Endothelial cell of umbilical vein (primary cell): Measurements from ENCODE around the gene SLC1A3. TPM values are rescaled to one million over a fixed set of nuclear protein-coding genes. Genes with fewer than 3 reads are reported as not detected.
A peak's percentile ranks its signal among the peaks of the same experiment; 100 is the strongest.

Experiments
- BruUV-seq: library from RNA; stranded (reverse); fragments of 400-500 nt; replicated peaks from 2 replicates; lab custom pipeline; 2021; lab: Mats Ljungman, UMichigan
- CTCF ChIA-PET: fragments of 300-600, 350-600 bp; sonication (Branson Sonifier 250); formaldehyde crosslinking; loops from one replicate; lab custom pipeline; 2021; ENCODE audit warnings: antibody characterized with exemption, inconsistent platforms; lab: Charles Lee
- POLR2A ChIA-PET: fragments of 300-600, 350-600 bp; sonication (Branson Sonifier 250); formaldehyde crosslinking; loops from one replicate; lab custom pipeline; 2021; ENCODE audit warnings: antibody characterized with exemption, inconsistent platforms; lab: Charles Lee
- DNase-seq: peaks from one replicate; pipeline ENCODE4 v3.0.0-alpha.2; 2011; ENCODE audit warnings: low read depth, low spot score
- FAIRE-seq: peaks from 2 replicates; lab custom pipeline; 2011; peaks lifted over from hg19 to GRCh38; lab: Jason Lieb, UNC
- H2AFZ ChIP-seq: 2 replicates; pipeline ENCODE4 v1.6.0; 2012; ENCODE audit warnings: low read depth, low read length, control low read depth, inconsistent platforms
- H3K27ac ChIP-seq: 2 replicates; pipeline ENCODE4 v1.5.1; 2011; ENCODE audit warnings: low read depth, mild to moderate bottlenecking, control low read depth, low read length, moderate library complexity; ENCODE audit not compliant: insufficient read depth
- H3K27me3 ChIP-seq, 2 experiments: 2 replicates each; pipeline versions ENCODE4 v1.6.0 to v1.6.1; 2011; ENCODE audit warnings: low read length in 2 of 2, mixed read lengths in 1 of 2; ENCODE audit not compliant: control insufficient read depth in 2 of 2, insufficient read depth in 2 of 2
- H3K36me3 ChIP-seq, 2 experiments: 2 replicates in 1 of 2; 3 replicates in 1 of 2; pipeline ENCODE4 v1.5.1; 2011; ENCODE audit warnings: low read length in 2 of 2, mild to moderate bottlenecking in 1 of 2, moderate library complexity in 1 of 2; ENCODE audit not compliant: control insufficient read depth in 2 of 2, insufficient read depth in 2 of 2; ENCODE audit errors: extremely low read depth in 1 of 2
- H3K4me1 ChIP-seq: 3 replicates; pipeline ENCODE4 v1.5.1; 2011; ENCODE audit warnings: mild to moderate bottlenecking, low read length; ENCODE audit not compliant: control insufficient read depth, insufficient read depth; ENCODE audit errors: extremely low read depth
- H3K4me2 ChIP-seq: 2 replicates; pipeline ENCODE4 v1.6.1; 2011; ENCODE audit warnings: low read length, control low read depth, mixed read lengths; ENCODE audit not compliant: insufficient read depth
- H3K4me3 ChIP-seq, 3 experiments: fragments of 200-600 bp in 1 of 3; sonication (generic), shearing (Covaris generic) in 1 of 3; replicated peaks in 1 of 3; 2 replicates each; pipeline ENCODE4 v1.5.1; 2011 to 2016; ENCODE audit warnings: control low read depth in 3 of 3, low read length in 3 of 3, mild to moderate bottlenecking in 2 of 3, inconsistent platforms in 1 of 3, low read depth in 1 of 3, moderate library complexity in 1 of 3; ENCODE audit not compliant: insufficient read depth in 1 of 3
- H3K79me2 ChIP-seq: 2 replicates; pipeline ENCODE4 v1.6.0; 2012; ENCODE audit warnings: low read length, inconsistent platforms; ENCODE audit not compliant: control insufficient read depth, insufficient read depth
- H3K9ac ChIP-seq: replicated peaks from 2 replicates; pipeline ENCODE3; 2011; ENCODE audit warnings: low read length, control low read depth; ENCODE audit not compliant: insufficient read depth; ENCODE audit errors: extremely low read depth
- H3K9me1 ChIP-seq: replicated peaks from 3 replicates; pipeline ENCODE4 v1.6.0; 2011; ENCODE audit warnings: mild to moderate bottlenecking, low read length; ENCODE audit not compliant: control insufficient read depth, insufficient read depth; ENCODE audit errors: extremely low read depth
- H3K9me3 ChIP-seq: replicated peaks from 2 replicates; pipeline ENCODE4 v1.5.1; 2012; ENCODE audit warnings: low read length, inconsistent platforms; ENCODE audit not compliant: control insufficient read depth, insufficient read depth
- H4K20me1 ChIP-seq: replicated peaks from 2 replicates; pipeline ENCODE3; 2011; ENCODE audit warnings: mild to moderate bottlenecking, low read length; ENCODE audit not compliant: control insufficient read depth, insufficient read depth; ENCODE audit errors: extremely low read depth
- EZH2 ChIP-seq: IDR thresholded peaks from 2 replicates; pipeline ENCODE4 v1.6.1; 2012; ENCODE audit warnings: borderline replicate concordance, low read depth, mild to moderate bottlenecking, moderate library complexity, low read length, inconsistent platforms; ENCODE audit not compliant: severe bottlenecking
- FOS ChIP-seq: IDR thresholded peaks from 2 replicates; pipeline ENCODE4 v1.6.1; 2011; ENCODE audit warnings: mild to moderate bottlenecking, low read length, moderate library complexity, borderline replicate concordance; ENCODE audit not compliant: insufficient read depth
- GATA2 ChIP-seq: IDR thresholded peaks from 2 replicates; pipeline ENCODE4 v1.7.0; 2011; ENCODE audit warnings: low read depth, mild to moderate bottlenecking, moderate library complexity, mixed read lengths, low read length; ENCODE audit not compliant: insufficient read length, insufficient read depth
- JUN ChIP-seq: IDR thresholded peaks from 2 replicates; pipeline ENCODE4 v1.6.1; 2011; ENCODE audit warnings: borderline replicate concordance, low read depth; ENCODE audit not compliant: insufficient read length, insufficient read depth
- MYC ChIP-seq: IDR thresholded peaks from one replicate; pipeline ENCODE4 v1.6.1; 2011; ENCODE audit warnings: mild to moderate bottlenecking, low read depth, low read length
- POLR2A ChIP-seq: IDR thresholded peaks from 2 replicates; pipeline ENCODE4 v1.6.1; 2012; ENCODE audit warnings: low read depth, mild to moderate bottlenecking, control low read depth, low read length
- POLR2AphosphoS5 ChIP-seq: IDR thresholded peaks from 2 replicates; pipeline ENCODE4 v1.6.1; 2012; ENCODE audit warnings: low read depth, mild to moderate bottlenecking, control low read depth, low read length, moderate library complexity; ENCODE audit not compliant: insufficient read depth
- dilution Hi-C: fragments of 300-500 bp; cut with MboI; formaldehyde crosslinking; loops from one replicate; pipeline ENCODE4 v1.15.0; 2019; ENCODE audit warnings: low sequenced_read_pairs; ENCODE audit not compliant: extremely low pct_ligation_motif_present
- intact Hi-C: fragments of 100-400 bp; cut with micrococcal nuclease; formaldehyde crosslinking; loops from one replicate; pipeline ENCODE4 v1.10.0; 2022
- polyA plus RNA-seq, 4 experiments: library from polyadenylated mRNA; depleted of rRNA in 3 of 4; stranded (reverse) in 3 of 4; unstranded in 1 of 4; fragments of >200 nt; gene quantifications; 2 replicates each; pipeline versions ENCODE4 v1.2.1 to v1.2.3, GENCODE V29; 2011 to 2012; ENCODE audit warnings: missing spikeins in 1 of 4
- total RNA-seq: library from RNA; stranded (reverse); gene quantifications from 2 replicates; pipeline ENCODE4 v1.2.3, GENCODE V29; 2021
- TF ChIP-seq, protein P1 (sequence below): IDR thresholded peaks from 2 replicates; pipeline ENCODE4 v1.6.1; 2011; ENCODE audit not compliant: insufficient read depth, insufficient read length
- TF ChIP-seq, protein P2 (sequence below), 2 donors: IDR thresholded peaks; 1 replicate in 1 of 2; 2 replicates in 1 of 2; pipeline ENCODE4 v1.5.1; 2011; ENCODE audit warnings: low read length in 2 of 2, mild to moderate bottlenecking in 2 of 2, moderate library complexity in 2 of 2, control low read depth in 1 of 2, inconsistent platforms in 1 of 2, low read depth in 1 of 2; ENCODE audit not compliant: insufficient read depth in 1 of 2; ENCODE audit errors: extremely low read depth in 1 of 2

Gene SLC1A3
- total and polyA plus RNA-seq, 2 donors (not counting 3 experiments of a cell fraction or from before 2014, with no cell fraction given): 0.36 TPM; not detected in 1

DNA sequence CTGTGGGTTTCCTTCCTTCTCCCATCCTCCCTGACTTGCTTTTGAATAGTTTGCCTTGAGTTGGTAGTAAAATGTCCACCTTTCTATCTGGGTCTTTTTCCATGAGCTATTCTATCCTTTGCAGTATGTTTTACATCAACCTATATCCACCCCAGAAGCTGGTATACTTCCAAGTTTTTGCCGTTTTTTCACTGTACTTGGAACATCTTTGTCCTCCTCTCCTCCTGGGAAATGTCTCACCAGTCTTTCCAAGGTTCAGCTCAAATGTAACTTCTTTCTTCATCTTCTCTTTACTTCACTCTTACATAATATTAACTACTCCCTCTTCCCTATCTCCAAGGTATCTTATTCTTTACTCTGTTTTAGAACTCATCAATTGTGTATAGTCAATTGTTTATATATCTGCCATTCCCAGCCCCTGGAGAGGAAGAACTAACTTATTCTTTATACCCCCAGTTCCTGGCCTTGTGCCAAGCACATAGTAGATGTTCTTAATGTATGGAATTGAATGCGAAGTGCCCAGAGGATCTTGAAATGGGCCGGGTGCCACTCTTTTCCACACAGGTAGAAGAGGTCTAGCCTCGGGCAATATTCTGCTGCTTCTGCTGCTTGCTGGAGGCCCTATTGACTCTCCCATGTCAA is 34.9 kb upstream of the SLC1A3 start:
- Histone ChIP-seq H3K79me2 (no peaks in the 10 kb centered on the region), H2AFZ (no peak overlapping the region), H3K9me3 (no peaks in the 10 kb centered on the region), H3K4me2 (no peak overlapping the region), H3K27me3 (no peaks in the 10 kb centered on the region), H3K4me3 (no peak overlapping the region), H3K36me3 (no peaks in the 10 kb centered on the region), H4K20me1 (no peaks in the 10 kb centered on the region), H3K4me1 (peaks cover 29% of the 10 kb centered on the region), H3K9me1 (no peaks in the 10 kb centered on the region), H3K27ac (no peak overlapping the region), H3K9ac (no peak overlapping the region)
- POLR2A ChIA-PET: no interaction called here
- TF ChIP-seq EZH2 (no peak), GATA2 (no peak)
- BruUV-seq: no TSS peak
- CTCF ChIA-PET: no interaction called here
- intact Hi-C loops: loop anchor here (10.0 kb wide), 1 partner anchor 327 kb away; the partner anchor contains the start of gene NADK2
- dilution Hi-C loops: no loop called here
- DNase-seq (no peak), FAIRE-seq (no peak)

DNA sequence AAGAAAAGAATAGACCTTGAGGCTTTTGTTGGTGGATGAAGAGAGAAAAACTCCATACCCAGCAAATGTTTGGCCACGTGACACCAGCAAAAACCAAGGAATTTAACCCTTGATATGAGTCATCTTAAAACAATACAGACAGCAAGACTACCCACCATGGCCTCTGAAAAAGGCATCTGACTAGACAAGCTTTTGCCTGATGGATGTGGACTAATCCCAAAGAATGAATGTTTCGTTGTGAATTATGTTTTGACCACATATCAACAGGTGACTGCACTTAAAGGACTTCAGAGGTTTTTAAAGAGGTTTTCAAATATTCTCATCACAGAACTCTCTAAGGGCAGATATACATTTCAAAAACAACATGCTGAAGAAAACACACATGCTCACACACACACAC is 33.0 kb upstream of the SLC1A3 start:
- peak; percentile 51 for DNase-seq
- Histone ChIP-seq H3K4me1 (peaks cover 29% of the 10 kb centered on the region), H3K27me3 (no peaks in the 10 kb centered on the region), H2AFZ (peak overlapping the region; percentile 77), H3K9ac (no peak overlapping the region), H3K36me3 (no peaks in the 10 kb centered on the region), H4K20me1 (no peaks in the 10 kb centered on the region), H3K4me3 (no peak overlapping the region), H3K79me2 (no peaks in the 10 kb centered on the region), H3K27ac (peak overlapping the region; percentile 24), H3K9me1 (no peaks in the 10 kb centered on the region), H3K4me2 (peak overlapping the region; percentile 41), H3K9me3 (no peaks in the 10 kb centered on the region)
- ChIA-PET POLR2A (no interaction called here), CTCF (interaction anchor here (0.6 kb wide), 1 partner anchor 308 kb away, joined by 3 read pairs; no protein-coding TSS in a partner anchor)
- intact Hi-C loops: loop anchor here (10.0 kb wide), 1 partner anchor 329 kb away; the partner anchor contains the start of gene NADK2
- no TSS peak for BruUV-seq
- FAIRE-seq: no peak
- TF ChIP-seq JUN (peak; percentile 74), EZH2 (no peak), FOS (peak; percentile 78), GATA2 (no peak), POLR2AphosphoS5 (no peak), POLR2A (no peak), MYC (no peak)
- TF ChIP-seq, protein P1, sequence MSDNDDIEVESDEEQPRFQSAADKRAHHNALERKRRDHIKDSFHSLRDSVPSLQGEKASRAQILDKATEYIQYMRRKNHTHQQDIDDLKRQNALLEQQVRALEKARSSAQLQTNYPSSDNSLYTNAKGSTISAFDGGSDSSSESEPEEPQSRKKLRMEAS: peak; percentile 40
- TF ChIP-seq, protein P2, sequence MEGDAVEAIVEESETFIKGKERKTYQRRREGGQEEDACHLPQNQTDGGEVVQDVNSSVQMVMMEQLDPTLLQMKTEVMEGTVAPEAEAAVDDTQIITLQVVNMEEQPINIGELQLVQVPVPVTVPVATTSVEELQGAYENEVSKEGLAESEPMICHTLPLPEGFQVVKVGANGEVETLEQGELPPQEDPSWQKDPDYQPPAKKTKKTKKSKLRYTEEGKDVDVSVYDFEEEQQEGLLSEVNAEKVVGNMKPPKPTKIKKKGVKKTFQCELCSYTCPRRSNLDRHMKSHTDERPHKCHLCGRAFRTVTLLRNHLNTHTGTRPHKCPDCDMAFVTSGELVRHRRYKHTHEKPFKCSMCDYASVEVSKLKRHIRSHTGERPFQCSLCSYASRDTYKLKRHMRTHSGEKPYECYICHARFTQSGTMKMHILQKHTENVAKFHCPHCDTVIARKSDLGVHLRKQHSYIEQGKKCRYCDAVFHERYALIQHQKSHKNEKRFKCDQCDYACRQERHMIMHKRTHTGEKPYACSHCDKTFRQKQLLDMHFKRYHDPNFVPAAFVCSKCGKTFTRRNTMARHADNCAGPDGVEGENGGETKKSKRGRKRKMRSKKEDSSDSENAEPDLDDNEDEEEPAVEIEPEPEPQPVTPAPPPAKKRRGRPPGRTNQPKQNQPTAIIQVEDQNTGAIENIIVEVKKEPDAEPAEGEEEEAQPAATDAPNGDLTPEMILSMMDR (IDR thresholded peaks at IDR 0.05; ENCODE audit: extremely low read depth in 1 of 2, insufficient read depth in 1 of 2, low read depth in 1 of 2, low read length in 2 of 2): no peak
- dilution Hi-C loops: no loop called here
